Measurements from ENCODE around the gene KCNAB1.

The KCNAB1 gene

GRCh38 chr3:156469456-156469855, 349.1 kb downstream of the KCNAB1 start:
- DNase-seq: no peak

GRCh38 chr3:156471431-156471830, 351.1 kb downstream of the KCNAB1 start:
- no peak for DNase-seq

GRCh38 chr3:156472150-156472549, 351.8 kb downstream of the KCNAB1 start:
- no peak for DNase-seq

GRCh38 chr3:156472684-156473083, 352.3 kb downstream of the KCNAB1 start:
- DNase-seq: no peak

- DNase-seq: no peak
Observed at GRCh38 chr3:156473341-156473740, 353.0 kb downstream of the KCNAB1 start.

GRCh38 chr3:156474560-156475389, 354.4 kb downstream of the KCNAB1 start:
- no peak for DNase-seq

GRCh38 chr3:156477323-156477722, 356.9 kb downstream of the KCNAB1 start:
- no peak for DNase-seq

- no peak for DNase-seq
Observed at GRCh38 chr3:156478891-156479290, 358.5 kb downstream of the KCNAB1 start.

GRCh38 chr3:156479604-156480003, 359.2 kb downstream of the KCNAB1 start:
- no peak for DNase-seq

- no peak for DNase-seq
Observed at GRCh38 chr3:156480949-156481348, 360.6 kb downstream of the KCNAB1 start.

- no peak for DNase-seq
Observed at GRCh38 chr3:156483002-156483401, 362.6 kb downstream of the KCNAB1 start.

- no peak for DNase-seq
Observed at GRCh38 chr3:156483426-156483825, 363.0 kb downstream of the KCNAB1 start.

GRCh38 chr3:156483961-156484787, 363.8 kb downstream of the KCNAB1 start:
- no peak for DNase-seq

GRCh38 chr3:156488767-156489166, 368.4 kb downstream of the KCNAB1 start:
- no peak for DNase-seq

- no peak for DNase-seq
Observed at GRCh38 chr3:156489462-156489911, 369.1 kb downstream of the KCNAB1 start.

GRCh38 chr3:156491192-156491591, 370.8 kb downstream of the KCNAB1 start:
- no peak for DNase-seq

GRCh38 chr3:156492801-156493261, 372.5 kb downstream of the KCNAB1 start:
- no peak for DNase-seq

- DNase-seq: no peak
Observed at GRCh38 chr3:156493887-156494286, 373.5 kb downstream of the KCNAB1 start.

GRCh38 chr3:156495816-156496215, 375.4 kb downstream of the KCNAB1 start:
- DNase-seq: no peak

- DNase-seq: no peak
Observed at GRCh38 chr3:156497326-156497725, 376.9 kb downstream of the KCNAB1 start.

- no peak for DNase-seq
Observed at GRCh38 chr3:156498307-156498706, 377.9 kb downstream of the KCNAB1 start.

GRCh38 chr3:156507285-156507684, 386.9 kb downstream of the KCNAB1 start:
- DNase-seq: no peak
